MG63 (cell line): ENCODE measurements around the gene TCF3. TPM values are rescaled to one million over a fixed set of nuclear protein-coding genes. Genes with fewer than 3 reads are reported as not detected.
"Not testable (repeated sequence)": the region's sequence is repeated elsewhere in the genome, so short reads cannot be mapped to it uniquely, and the experiment has no call there.

Experiments used
- DNase-seq: peaks from one replicate; pipeline ENCODE4 v3.0.0-alpha.2; 2020
- H3K27me3 ChIP-seq: fragments of 250-450 bp; sonication (Bioruptor Pico); 2 replicates; pipeline ENCODE4 v1.5.1; 2020; ENCODE audit warnings: mild to moderate bottlenecking, moderate library complexity
- H3K36me3 ChIP-seq: fragments of 250-450 bp; sonication (Bioruptor Pico); 2 replicates; pipeline ENCODE4 v1.5.1; 2020; ENCODE audit warnings: mild to moderate bottlenecking, moderate library complexity
- H3K4me3 ChIP-seq: fragments of 250-450 bp; sonication (Bioruptor Pico); 2 replicates; pipeline ENCODE4 v1.5.1; 2020; ENCODE audit warnings: mild to moderate bottlenecking, moderate library complexity
- H3K9me3 ChIP-seq: fragments of 250-450 bp; sonication (Bioruptor Pico); 2 replicates; pipeline ENCODE4 v1.5.1; 2020; ENCODE audit warnings: mild to moderate bottlenecking, moderate library complexity
- total RNA-seq: library from RNA; depleted of rRNA; stranded (reverse); fragments of >200 nt; shearing (Covaris generic); gene quantifications from 2 replicates; pipeline ENCODE4 v1.2.3, GENCODE V29; 2014; ENCODE audit warnings: low replicate concordance; rRNA removed

Gene TCF3
- 78.5 and 135 TPM in 2 replicates for total RNA-seq

- DNase-seq = peak; percentile 94
- Histone ChIP-seq H3K4me3 (peak within 1 kb of the TSS; percentile 83), H3K9me3 (no peaks in the 10 kb centered on the region), H3K36me3 (peaks cover 10% of the 10 kb centered on the region; the same call in 1 of the 2 replicates), H3K27me3 (no peaks in the 10 kb centered on the region)
Observed at GRCh38 chr19:1652471-1653299, at the start of gene TCF3. TSS of gene TCF3 (minus strand) at chr19:1652615. CDS start at chr19:1650248, 2,367 bp downstream.

GRCh38 chr19:1700733-1701663 lies 48.6 kb upstream of the TCF3 start:
- Histone ChIP-seq H3K9me3 (no peaks in the 10 kb centered on the region), H3K27me3 (peaks cover 19% of the 10 kb centered on the region), H3K4me3 (no peak overlapping the region), H3K36me3 (no peaks in the 10 kb centered on the region)
- DNase-seq = no peak

- DNase-seq = no peak
Observed at GRCh38 chr19:1699998-1700732, 47.8 kb upstream of the TCF3 start.

GRCh38 chr19:1699386-1699785 lies 47.0 kb upstream of the TCF3 start:
- no peaks in the 10 kb centered on the region for H3K9me3 ChIP-seq
- no peak for DNase-seq
- H3K4me3 ChIP-seq = no peak overlapping the region
- no peaks in the 10 kb centered on the region for H3K36me3 ChIP-seq
- peaks cover 19% of the 10 kb centered on the region for H3K27me3 ChIP-seq

More at GRCh38 chr19:1699998-1700732, 47.8 kb upstream of the TCF3 start:
- peaks cover 19% of the 10 kb centered on the region for H3K27me3 ChIP-seq
- H3K4me3 ChIP-seq = no peak overlapping the region
- no peaks in the 10 kb centered on the region for H3K9me3 ChIP-seq
- H3K36me3 ChIP-seq = no peaks in the 10 kb centered on the region

- no peaks in the 10 kb centered on the region for H3K36me3 ChIP-seq
- peaks cover 19% of the 10 kb centered on the region for H3K27me3 ChIP-seq
- no peak overlapping the region for H3K4me3 ChIP-seq
- DNase-seq = no peak
- no peaks in the 10 kb centered on the region for H3K9me3 ChIP-seq
Observed at GRCh38 chr19:1698636-1699035, 46.2 kb upstream of the TCF3 start.

GRCh38 chr19:1695481-1695880 lies 43.1 kb upstream of the TCF3 start:
- H3K4me3 ChIP-seq, H3K36me3 ChIP-seq, DNase-seq, H3K9me3 ChIP-seq: not testable (repeated sequence)
- H3K27me3 ChIP-seq = peaks cover 30% of the 10 kb centered on the region

GRCh38 chr19:1691589-1692290 lies 39.3 kb upstream of the TCF3 start:
- Histone ChIP-seq H3K9me3 (no peaks in the 10 kb centered on the region), H3K27me3 (peaks cover 33% of the 10 kb centered on the region), H3K4me3 (no peak overlapping the region), H3K36me3 (no peaks in the 10 kb centered on the region)
- DNase-seq = no peak

GRCh38 chr19:1690699-1691307 lies 38.4 kb upstream of the TCF3 start:
- peak; percentile 11 for DNase-seq
- Histone ChIP-seq H3K36me3 (no peaks in the 10 kb centered on the region), H3K4me3 (no peak overlapping the region), H3K9me3 (no peaks in the 10 kb centered on the region), H3K27me3 (peaks cover 33% of the 10 kb centered on the region)

- H3K36me3 ChIP-seq, DNase-seq, H3K4me3 ChIP-seq, H3K9me3 ChIP-seq: not testable (repeated sequence)
- H3K27me3 ChIP-seq = peaks cover 32% of the 10 kb centered on the region
Observed at GRCh38 chr19:1685785-1686184, 33.4 kb upstream of the TCF3 start.

- H3K27me3 ChIP-seq = peaks cover 25% of the 10 kb centered on the region
- H3K4me3 ChIP-seq = no peak overlapping the region
- no peaks in the 10 kb centered on the region for H3K36me3 ChIP-seq
- no peak for DNase-seq
- no peaks in the 10 kb centered on the region for H3K9me3 ChIP-seq
Observed at GRCh38 chr19:1685046-1685445, 32.6 kb upstream of the TCF3 start.

GRCh38 chr19:1684573-1684912 lies 32.1 kb upstream of the TCF3 start:
- DNase-seq = no peak
- Histone ChIP-seq H3K4me3 (no peak overlapping the region), H3K36me3 (no peaks in the 10 kb centered on the region), H3K9me3 (no peaks in the 10 kb centered on the region), H3K27me3 (peaks cover 23% of the 10 kb centered on the region)

GRCh38 chr19:1683869-1684572 lies 31.6 kb upstream of the TCF3 start:
- peaks cover 23% of the 10 kb centered on the region for H3K27me3 ChIP-seq
- H3K36me3 ChIP-seq = no peaks in the 10 kb centered on the region
- H3K4me3 ChIP-seq = no peak overlapping the region
- no peaks in the 10 kb centered on the region for H3K9me3 ChIP-seq
- DNase-seq = no peak

GRCh38 chr19:1680976-1681375 lies 28.6 kb upstream of the TCF3 start:
- DNase-seq = no peak
- Histone ChIP-seq H3K4me3 (no peak overlapping the region), H3K9me3 (no peaks in the 10 kb centered on the region), H3K27me3 (peaks cover 21% of the 10 kb centered on the region), H3K36me3 (no peaks in the 10 kb centered on the region)

- H3K4me3 ChIP-seq = no peak overlapping the region
- no peaks in the 10 kb centered on the region for H3K36me3 ChIP-seq
- peaks cover 12% of the 10 kb centered on the region for H3K27me3 ChIP-seq
- no peak for DNase-seq
- no peaks in the 10 kb centered on the region for H3K9me3 ChIP-seq
Observed at GRCh38 chr19:1678073-1678472, 25.7 kb upstream of the TCF3 start.
